Measurements from ENCODE around the gene VEGFC. TPM values are rescaled to one million over a fixed set of nuclear protein-coding genes. Genes with fewer than 3 reads are reported as not detected.

The VEGFC gene, protein sequence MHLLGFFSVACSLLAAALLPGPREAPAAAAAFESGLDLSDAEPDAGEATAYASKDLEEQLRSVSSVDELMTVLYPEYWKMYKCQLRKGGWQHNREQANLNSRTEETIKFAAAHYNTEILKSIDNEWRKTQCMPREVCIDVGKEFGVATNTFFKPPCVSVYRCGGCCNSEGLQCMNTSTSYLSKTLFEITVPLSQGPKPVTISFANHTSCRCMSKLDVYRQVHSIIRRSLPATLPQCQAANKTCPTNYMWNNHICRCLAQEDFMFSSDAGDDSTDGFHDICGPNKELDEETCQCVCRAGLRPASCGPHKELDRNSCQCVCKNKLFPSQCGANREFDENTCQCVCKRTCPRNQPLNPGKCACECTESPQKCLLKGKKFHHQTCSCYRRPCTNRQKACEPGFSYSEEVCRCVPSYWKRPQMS
- total RNA-seq, result not detected

DNA sequence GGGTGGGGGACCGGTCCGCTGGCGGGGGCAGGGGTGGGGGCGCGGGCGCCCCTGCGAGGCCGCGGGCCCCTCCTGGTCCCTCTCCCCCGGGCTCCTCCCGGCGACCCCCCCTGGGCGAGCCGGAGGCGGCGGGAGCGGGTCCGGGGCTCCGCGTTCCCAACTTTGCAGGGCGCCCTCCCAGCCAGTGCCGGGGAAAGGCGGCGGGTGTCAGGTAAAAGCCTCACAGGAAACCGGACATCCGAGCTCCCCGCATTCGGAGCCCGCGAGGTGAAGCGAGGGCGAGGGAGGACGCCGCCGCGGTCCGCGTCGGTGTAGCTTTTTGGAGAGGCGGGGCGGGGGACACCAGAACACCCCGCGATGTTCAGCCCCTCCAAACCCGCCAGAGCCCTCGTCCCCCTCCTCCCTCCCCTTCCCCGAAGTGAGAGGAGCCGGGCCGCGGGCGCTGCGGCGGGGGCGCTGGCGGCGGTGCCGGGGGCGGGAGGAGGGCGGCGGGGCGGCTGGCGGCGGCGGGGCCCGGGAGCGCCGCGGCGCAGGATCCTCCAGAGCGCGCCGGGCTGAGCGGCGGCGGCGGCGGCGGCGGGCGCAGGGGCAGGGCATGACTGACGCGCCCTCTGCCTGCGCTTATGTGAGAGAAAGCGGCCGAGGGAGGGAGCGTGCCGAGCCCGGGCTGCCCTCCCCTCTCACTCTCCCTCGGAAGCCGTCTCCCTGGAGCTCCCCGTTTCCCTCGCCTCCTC, at the start of gene VEGFC:
Gene VEGFC (minus strand): TSS at position 597 of the 734 bp plus-strand sequence. CDS start 611 bp downstream, outside the sequence.

All from activated naive CD4-positive, alpha-beta T cell treated with anti-CD3 and anti-CD28 coated beads, Interleukin-2, amount 10 ng/mL, durations not matched to agents 5 hours and 36 hours (primary cell).